H1 (cell line): ENCODE measurements around the gene NHEJ1. TPM values are rescaled to one million over a fixed set of nuclear protein-coding genes. Genes with fewer than 3 reads are reported as not detected.

Experiments used
- HDAC6 ChIP-seq: IDR thresholded peaks from one replicate; pipeline ENCODE4 v1.7.1; 2012; ENCODE audit warnings: low read depth, mild to moderate bottlenecking, inconsistent platforms, low read length, moderate library complexity
- SIN3A ChIP-seq, 2 experiments: IDR thresholded peaks in 1 of 2; conservative IDR thresholded peaks in 1 of 2; 2 replicates each; pipeline ENCODE4 v1.6.1; 2011 to 2012; ENCODE audit warnings: low read length in 2 of 2, improper control_type of control experiment in 1 of 2, low read depth in 1 of 2, mild to moderate bottlenecking in 1 of 2
- SP1 ChIP-seq: IDR thresholded peaks from 2 replicates; pipeline ENCODE4 v1.6.1; 2011; ENCODE audit warnings: low read depth, low read length
- TCF12 ChIP-seq: IDR thresholded peaks from 2 replicates; pipeline ENCODE4 v1.6.1; 2011; ENCODE audit warnings: low read depth, mild to moderate bottlenecking, low read length
- USF2 ChIP-seq: IDR thresholded peaks from 2 replicates; pipeline ENCODE4 v1.6.1; 2011; ENCODE audit warnings: low read length, improper control_type of control experiment
- YY1 ChIP-seq: IDR thresholded peaks from 2 replicates; pipeline ENCODE4 v1.6.1; 2011; ENCODE audit warnings: low read depth, mild to moderate bottlenecking, low read length
- polyA plus RNA-seq, 7 experiments: library from polyadenylated mRNA; depleted of rRNA in 3 of 7; stranded (reverse) in 5 of 7; unstranded in 2 of 7; fragments of >200 nt in 5 of 7; fragments of 200-250 nt in 2 of 7; gene quantifications; 1 replicate in 5 of 7; 2 replicates in 1 of 7; 4 replicates in 1 of 7; pipeline versions ENCODE4 v1.2.1 to v1.2.3, GENCODE V29; 2011 to 2013; ENCODE audit warnings: missing spikeins in 2 of 7, mixed read lengths in 2 of 7
- total RNA-seq: library from RNA; stranded (reverse); fragmentation: NEBNext Ultra II Directional; extraction: Animal tissue kit (Norgen Biotek cat#: 25700); gene quantifications from 2 replicates; pipeline ENCODE4 v1.2.1, GENCODE V29; 2021

The NHEJ1 gene
- total and polyA plus RNA-seq, 2 of the 8 experiments (the other 6 are each of a cell fraction or from before 2014, with no cell fraction given) = 22.7 to 24.1 TPM

- no peak for TF ChIP-seq USF2
- TF ChIP-seq SP1 = no peak
- no peak for TF ChIP-seq YY1
- no peak for TF ChIP-seq TCF12
- no peak for TF ChIP-seq SIN3A (conservative IDR thresholded peaks at IDR 0.05 in 1 of 2, IDR thresholded peaks at IDR 0.05 in 1 of 2; ENCODE audit: low read depth in 1 of 2, low read length in 2 of 2)
- no peak for TF ChIP-seq HDAC6
- TF ChIP-seq, all 59 proteins: peak for 0
These were observed 95.1 kb downstream of the NHEJ1 start (continued) for GRCh38 chr2:219065484-219065883.
